HepG2 (cell line): ENCODE results near the gene IL1RAPL2. TPM values are rescaled to one million over a fixed set of nuclear protein-coding genes. Genes with fewer than 3 reads are reported as not detected.

Experiments used
- ATAC-seq: fragments of 200-7000 bp; cut with Tn5 transposase; 3 replicates; pipeline ENCODE4 v1.9.1; 2020; ENCODE audit warnings: mild to moderate bottlenecking, moderate library complexity
- BruUV-seq: library from RNA; stranded (reverse); fragments of 400-500 nt; replicated peaks from 2 replicates; lab custom pipeline; 2021; lab: Mats Ljungman, UMichigan
- CTCF ChIA-PET: fragments of 300-600 bp; formaldehyde crosslinking; extraction: SDS; loops from one replicate; lab custom pipeline; 2021; ENCODE audit warnings: low total read pairs, inconsistent platforms, low intra/inter-chr PET ratio; lab: Yijun Ruan, JAX
- POLR2A ChIA-PET: fragments of 350-600 bp; sonication (Branson Sonifier 250); formaldehyde crosslinking; loops from one replicate; lab custom pipeline; 2020; ENCODE audit warnings: antibody characterized with exemption, inconsistent platforms; lab: Yijun Ruan, JAX
- DNase-seq: peaks from one replicate; pipeline ENCODE4 v3.0.0-alpha.2; 2015; ENCODE audit warnings: low spot score
- FAIRE-seq: peaks from 3 replicates; lab custom pipeline; 2011; peaks lifted over from hg19 to GRCh38; lab: Jason Lieb, UNC
- H2AFZ ChIP-seq: one replicate; pipeline ENCODE4 v1.6.1; 2011; ENCODE audit warnings: low read length, inconsistent platforms
- H3K27ac ChIP-seq: fragments of 300-600 bp; 3 replicates; pipeline ENCODE4 v1.8.0; 2011; ENCODE audit warnings: mixed run types, mild to moderate bottlenecking, mixed read lengths, low read length, inconsistent platforms; ENCODE audit not compliant: insufficient read depth; ENCODE audit errors: extremely low read length
- H3K27me3 ChIP-seq, 2 experiments: fragments of 200-600 bp in 1 of 2; 2 replicates in 1 of 2; 3 replicates in 1 of 2; pipeline versions ENCODE4 v1.6.0 to v1.8.0; 2011; ENCODE audit warnings: low read length in 2 of 2, mild to moderate bottlenecking in 2 of 2, moderate library complexity in 2 of 2, inconsistent platforms in 1 of 2; ENCODE audit not compliant: insufficient read depth in 2 of 2, control insufficient read depth in 1 of 2
- H3K36me3 ChIP-seq, 2 experiments: fragments of 200-600 bp in 1 of 2; replicated peaks in 1 of 2; 2 replicates in 1 of 2; 3 replicates in 1 of 2; pipeline versions ENCODE4 v1.5.1 to v1.8.0; 2011; ENCODE audit warnings: low read length in 2 of 2, inconsistent platforms in 1 of 2; ENCODE audit not compliant: insufficient read depth in 2 of 2, control insufficient read depth in 1 of 2
- H3K4me1 ChIP-seq: 2 replicates; pipeline ENCODE4 v1.5.1; 2012; ENCODE audit warnings: low read length, inconsistent platforms; ENCODE audit not compliant: insufficient read depth
- H3K4me2 ChIP-seq: 2 replicates; pipeline ENCODE4 v1.6.0; 2011; ENCODE audit warnings: low read depth, low read length, inconsistent platforms
- H3K4me3 ChIP-seq, 3 experiments: fragments of 200-600 bp in 1 of 3; sonication (generic), shearing (Covaris generic) in 1 of 3; replicated peaks in 1 of 3; 2 replicates each; pipeline ENCODE4 v1.5.1; 2011 to 2016; ENCODE audit warnings: low read length in 3 of 3, inconsistent platforms in 2 of 3, low read depth in 2 of 3, mild to moderate bottlenecking in 2 of 3, control low read depth in 1 of 3, mixed read lengths in 1 of 3; ENCODE audit not compliant: insufficient read depth in 1 of 3
- H3K79me2 ChIP-seq: one replicate; pipeline ENCODE4 v1.6.1; 2011; ENCODE audit warnings: low read length, inconsistent platforms; ENCODE audit not compliant: insufficient read depth
- H3K9ac ChIP-seq: 2 replicates; pipeline ENCODE4 v1.6.0; 2011; ENCODE audit warnings: mild to moderate bottlenecking, low read depth, low read length, inconsistent platforms; ENCODE audit not compliant: insufficient read depth
- H3K9me3 ChIP-seq: 2 replicates; pipeline ENCODE4 v1.5.1; 2012; ENCODE audit warnings: mild to moderate bottlenecking, low read length
- H4K20me1 ChIP-seq: 2 replicates; pipeline ENCODE4 v1.6.0; 2011; ENCODE audit warnings: inconsistent platforms, mild to moderate bottlenecking, low read length, moderate library complexity; ENCODE audit not compliant: insufficient read depth
- ADNP ChIP-seq: sonication (generic); formaldehyde crosslinking; IDR thresholded peaks from 2 replicates; pipeline ENCODE4 v1.4.0; 2020; ENCODE audit warnings: missing genetic modification reagents
- ARNT ChIP-seq: fragments of 450-650 bp; IDR thresholded peaks from 2 replicates; pipeline ENCODE4 v1.6.1; 2017
- HHEX ChIP-seq: IDR thresholded peaks from 2 replicates; pipeline ENCODE4 v1.6.1; 2016; ENCODE audit warnings: control low read depth
- KDM2A ChIP-seq: sonication (generic); formaldehyde crosslinking; IDR thresholded peaks from 2 replicates; pipeline ENCODE4 v1.4.0; 2020; ENCODE audit warnings: low read depth, missing genetic modification reagents, borderline replicate concordance
- KLF11 ChIP-seq: IDR thresholded peaks from 2 replicates; pipeline ENCODE4 v1.6.1; 2016; ENCODE audit warnings: missing compliant biosample characterization
- KLF13 ChIP-seq: sonication (generic); formaldehyde crosslinking; IDR thresholded peaks from 2 replicates; pipeline ENCODE4 v1.4.0; 2020; ENCODE audit warnings: mild to moderate bottlenecking, missing genetic modification reagents
- NFAT5 ChIP-seq: sonication (generic); formaldehyde crosslinking; IDR thresholded peaks from 2 replicates; pipeline ENCODE4 v1.4.0; 2020; ENCODE audit warnings: missing genetic modification reagents
- NR1H2 ChIP-seq: sonication (generic); formaldehyde crosslinking; IDR thresholded peaks from 2 replicates; pipeline ENCODE4 v1.8.1; 2022; ENCODE audit warnings: low read depth, missing genetic modification reagents, borderline replicate concordance
- POLR2AphosphoS2 ChIP-seq: IDR thresholded peaks from 2 replicates; pipeline ENCODE4 v1.6.1; 2011; ENCODE audit warnings: low read depth, low read length, improper control_type of control experiment
- STAG1 ChIP-seq: sonication (generic); formaldehyde crosslinking; IDR thresholded peaks from 2 replicates; pipeline ENCODE4 v1.4.0; 2020; ENCODE audit warnings: missing genetic modification reagents
- ZNF101 ChIP-seq: sonication (generic); formaldehyde crosslinking; IDR thresholded peaks from 2 replicates; pipeline ENCODE4 v1.4.0; 2020; ENCODE audit warnings: mild to moderate bottlenecking, low read depth, missing genetic modification reagents, borderline replicate concordance
- ZNF136 ChIP-seq: sonication (generic); formaldehyde crosslinking; IDR thresholded peaks from 2 replicates; pipeline ENCODE4 v1.8.1; 2022; ENCODE audit warnings: low read depth, mild to moderate bottlenecking, moderate library complexity, missing genetic modification reagents
- ZNF224 ChIP-seq: sonication (generic); formaldehyde crosslinking; IDR thresholded peaks from 2 replicates; pipeline ENCODE4 v1.5.0; 2020; ENCODE audit warnings: mild to moderate bottlenecking, missing genetic modification reagents
- ZNF362 ChIP-seq: sonication (generic); formaldehyde crosslinking; IDR thresholded peaks from 2 replicates; pipeline ENCODE4 v1.4.0; 2020; ENCODE audit warnings: missing genetic modification reagents, mild to moderate bottlenecking, borderline replicate concordance
- ZNF564 ChIP-seq: sonication (generic); formaldehyde crosslinking; IDR thresholded peaks from 2 replicates; pipeline ENCODE4 v1.8.1; 2023; ENCODE audit warnings: mild to moderate bottlenecking, missing genetic modification reagents
- ZNF724P ChIP-seq: sonication (generic); formaldehyde crosslinking; IDR thresholded peaks from 2 replicates; pipeline ENCODE4 v1.8.0; 2022; ENCODE audit warnings: missing genetic modification reagents, borderline replicate concordance
- ZNF766 ChIP-seq: sonication (generic); formaldehyde crosslinking; IDR thresholded peaks from 2 replicates; pipeline ENCODE4 v1.5.0; 2020; ENCODE audit warnings: missing genetic modification reagents, borderline replicate concordance
- ZNF816 ChIP-seq: sonication (generic); formaldehyde crosslinking; IDR thresholded peaks from 2 replicates; pipeline ENCODE4 v1.8.0; 2022; ENCODE audit warnings: missing genetic modification reagents, mild to moderate bottlenecking, borderline replicate concordance
- ZSCAN29 ChIP-seq: sonication (generic); formaldehyde crosslinking; conservative IDR thresholded peaks from 2 replicates; pipeline ENCODE4 v1.4.0; 2020; ENCODE audit warnings: mild to moderate bottlenecking, missing genetic modification reagents
- WGBS: methylation state at CpG from one replicate; pipeline ENCODE4 v1.1.6; 2017; ENCODE audit warnings: low lambda C conversion rate; 5-methylcytosine and 5-hydroxymethylcytosine counted together
- in situ Hi-C: cut with HindIII; loops from 2 replicates; pipeline ENCODE4 v1.10.0; 2017; ENCODE audit warnings: low pct_unique_long_range_greater_than_20kb; ENCODE audit not compliant: extremely low pct_ligation_motif_present
- intact Hi-C: fragments of 100-400 bp; cut with micrococcal nuclease; formaldehyde crosslinking; loops from one replicate; pipeline ENCODE4 v1.10.0; 2022; ENCODE audit not compliant: unreplicated experiment
- polyA plus RNA-seq, 8 experiments: library from polyadenylated mRNA; depleted of rRNA in 3 of 8; stranded (reverse) in 7 of 8; unstranded in 1 of 8; fragments of >200 nt; fragmentation: Illumina TruSeq in 4 of 8; extraction: Trizol in 4 of 8; gene quantifications; 2 replicates each; pipeline versions ENCODE4 v1.2.1 to v1.2.3, GENCODE V29; 2011 to 2016; ENCODE audit warnings: low read depth in 4 of 8, missing spikeins in 1 of 8, mixed read lengths in 1 of 8; ENCODE audit not compliant: insufficient read depth in 1 of 8
- total RNA-seq, 5 experiments: library from RNA; depleted of rRNA; stranded (reverse); fragments of >200 nt; fragmentation: Illumina TruSeq; extraction: Trizol; gene quantifications; 2 replicates each; pipeline ENCODE4 v1.2.3, GENCODE V29; 2016; ENCODE audit warnings: low read depth in 1 of 5
- TF ChIP-seq, protein P1 (sequence below): sonication (generic); formaldehyde crosslinking; IDR thresholded peaks from 2 replicates; pipeline ENCODE4 v1.4.0; 2020; ENCODE audit warnings: missing genetic modification reagents

Gene IL1RAPL2
- total and polyA plus RNA-seq, 2 of the 13 experiments (the other 11 are each of a cell fraction or from before 2014, with no cell fraction given): not detected

DNA sequence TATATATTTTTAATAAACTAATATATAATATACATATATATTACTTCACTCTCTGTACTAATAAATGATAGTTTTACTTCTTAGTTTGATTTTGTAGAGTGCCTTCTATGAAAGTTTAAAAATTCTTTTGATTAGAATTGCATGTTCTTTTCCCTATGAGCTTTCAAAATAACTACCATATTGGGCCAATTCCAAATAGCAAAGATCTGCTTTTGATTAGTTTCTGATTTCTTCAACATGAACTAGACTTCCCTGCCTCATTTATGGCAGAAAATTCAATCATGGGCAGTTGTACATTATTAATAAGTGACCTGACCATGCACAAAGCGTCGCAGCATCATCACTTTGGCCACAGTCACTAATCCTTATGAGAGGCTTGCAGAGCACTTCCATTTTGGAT is 703.4 kb downstream of the IL1RAPL2 start (continued):
- no peak for TF ChIP-seq NFAT5 (CRISPR knock-in tag)
- TF ChIP-seq ADNP (CRISPR knock-in tag): no peak
- no peak for TF ChIP-seq ZNF362 (CRISPR knock-in tag)
- no peak for TF ChIP-seq ARNT
- TF ChIP-seq POLR2AphosphoS2: no peak
- TF ChIP-seq ZNF724P: no peak
- no peak for TF ChIP-seq STAG1 (CRISPR knock-in tag)
- TF ChIP-seq ZNF224 (CRISPR knock-in tag): no peak

- no peak overlapping the region for H3K9ac ChIP-seq
- no peak overlapping the region for H3K4me2 ChIP-seq
- no TSS peak for BruUV-seq
- intact Hi-C loops (no loop called here), in situ Hi-C loops (no loop called here)
- no peaks in the 10 kb centered on the region for H3K79me2 ChIP-seq
- no peak overlapping the region for H2AFZ ChIP-seq
- 0% methylated on average over 1 of the region's 1 CpG for WGBS
- H4K20me1 ChIP-seq: no peaks in the 10 kb centered on the region
- no peaks in the 10 kb centered on the region for H3K4me1 ChIP-seq
- ChIA-PET CTCF (no interaction called here), POLR2A (no interaction called here)
- H3K9me3 ChIP-seq: no peaks in the 10 kb centered on the region
- H3K36me3 ChIP-seq: no peaks in the 10 kb centered on the region
- H3K27me3 ChIP-seq: no peaks in the 10 kb centered on the region
- ATAC-seq: no peak
- no peak for FAIRE-seq
- DNase-seq: no peak
- no peak overlapping the region for H3K27ac ChIP-seq
- no peak overlapping the region for H3K4me3 ChIP-seq
- TF ChIP-seq NR1H2 (CRISPR knock-in tag) (no peak), ZNF136 (CRISPR knock-in tag) (no peak), ZNF564 (CRISPR knock-in tag) (no peak), KDM2A (no peak), KLF13 (CRISPR knock-in tag) (no peak), ZNF766 (CRISPR knock-in tag) (no peak), KLF11 (no peak), ZNF101 (CRISPR knock-in tag) (no peak), HHEX (CRISPR knock-in tag) (no peak), ZNF816 (CRISPR knock-in tag) (no peak), ZSCAN29 (no peak)
- TF ChIP-seq, protein P1, sequence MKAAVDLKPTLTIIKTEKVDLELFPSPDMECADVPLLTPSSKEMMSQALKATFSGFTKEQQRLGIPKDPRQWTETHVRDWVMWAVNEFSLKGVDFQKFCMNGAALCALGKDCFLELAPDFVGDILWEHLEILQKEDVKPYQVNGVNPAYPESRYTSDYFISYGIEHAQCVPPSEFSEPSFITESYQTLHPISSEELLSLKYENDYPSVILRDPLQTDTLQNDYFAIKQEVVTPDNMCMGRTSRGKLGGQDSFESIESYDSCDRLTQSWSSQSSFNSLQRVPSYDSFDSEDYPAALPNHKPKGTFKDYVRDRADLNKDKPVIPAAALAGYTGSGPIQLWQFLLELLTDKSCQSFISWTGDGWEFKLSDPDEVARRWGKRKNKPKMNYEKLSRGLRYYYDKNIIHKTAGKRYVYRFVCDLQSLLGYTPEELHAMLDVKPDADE (CRISPR knock-in tag): no peak
Observed at GRCh38 chrX:105273326-105273725, 707.3 kb downstream of the IL1RAPL2 start.
